GM19239 (cell line): ENCODE measurements around the gene LAMB1.

Source experiments
- DNase-seq: peaks from one replicate; pipeline ENCODE4 v3.0.0; 2011; ENCODE audit warnings: low spot score; ENCODE audit not compliant: insufficient read length
- FAIRE-seq: peaks from 2 replicates; lab custom pipeline; 2011; peaks lifted over from hg19 to GRCh38; lab: Jason Lieb, UNC

The LAMB1 gene

GRCh38 chr7:107953265-107953923 is 49.6 kb downstream of the LAMB1 start:
- no peak for FAIRE-seq
- no peak for DNase-seq

GRCh38 chr7:107951896-107952295 is 51.1 kb downstream of the LAMB1 start:
- FAIRE-seq, result no peak
- no peak for DNase-seq

DNA sequence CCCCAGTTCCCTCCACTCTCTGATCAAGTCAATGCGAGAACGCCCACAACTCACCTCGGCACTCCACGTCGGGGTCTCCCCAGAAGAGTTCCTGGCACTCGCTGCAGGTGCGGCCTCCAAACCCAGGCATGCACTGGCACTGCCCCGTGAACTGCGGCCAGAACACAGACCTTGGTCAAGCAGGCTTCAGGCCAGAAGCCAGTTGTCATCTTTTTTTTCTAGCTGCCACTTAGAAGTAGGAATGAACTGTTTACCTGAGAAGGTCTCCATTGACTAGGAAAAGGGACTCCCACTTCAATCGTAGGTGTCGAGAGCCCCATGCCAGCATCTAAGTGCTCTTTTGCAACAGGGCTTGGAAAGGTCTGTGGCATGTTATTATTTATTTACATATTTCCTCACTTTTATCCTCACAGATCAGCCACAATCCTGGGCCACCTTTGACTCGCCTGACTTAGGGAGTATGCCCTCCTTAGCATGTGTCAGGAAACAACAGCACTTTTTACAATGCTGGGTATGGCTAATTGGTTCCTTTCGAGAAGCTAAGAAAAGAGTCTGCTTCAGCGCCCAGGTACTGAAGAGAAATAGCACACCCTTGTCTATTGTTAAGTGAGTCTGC is 51.7 kb downstream of the LAMB1 start:
- FAIRE-seq (no peak), DNase-seq (no peak)

DNA sequence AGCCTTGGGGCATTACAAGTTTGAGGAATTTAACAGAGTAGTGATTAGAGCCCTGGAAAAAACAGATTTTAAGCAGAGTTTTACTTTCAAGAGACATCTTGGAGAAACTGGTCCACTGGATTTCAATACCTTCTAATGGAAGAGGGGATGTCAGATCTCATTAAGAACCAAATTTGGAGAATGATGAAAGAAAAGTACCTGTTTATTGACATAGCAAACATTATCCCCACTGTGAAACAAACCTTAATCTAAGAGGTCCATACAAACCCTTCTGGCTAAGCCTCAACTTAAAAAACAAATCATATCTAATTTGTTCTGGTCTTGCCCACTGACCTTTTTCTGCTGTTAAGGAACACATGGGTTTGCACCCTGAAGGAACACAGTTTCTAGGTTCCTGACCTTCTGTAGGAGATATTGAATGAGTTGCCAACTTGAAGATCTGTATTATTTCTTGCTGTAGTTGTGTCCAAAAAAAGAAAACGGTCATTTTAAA is 53.5 kb downstream of the LAMB1 start:
- DNase-seq (no peak), FAIRE-seq (no peak)

GRCh38 chr7:107948645-107949442 is 54.1 kb downstream of the LAMB1 start:
- FAIRE-seq, result no peak
- DNase-seq, result no peak

- no peak for DNase-seq
- FAIRE-seq, result no peak
Observed at GRCh38 chr7:107946881-107947280, 56.1 kb downstream of the LAMB1 start.

DNA sequence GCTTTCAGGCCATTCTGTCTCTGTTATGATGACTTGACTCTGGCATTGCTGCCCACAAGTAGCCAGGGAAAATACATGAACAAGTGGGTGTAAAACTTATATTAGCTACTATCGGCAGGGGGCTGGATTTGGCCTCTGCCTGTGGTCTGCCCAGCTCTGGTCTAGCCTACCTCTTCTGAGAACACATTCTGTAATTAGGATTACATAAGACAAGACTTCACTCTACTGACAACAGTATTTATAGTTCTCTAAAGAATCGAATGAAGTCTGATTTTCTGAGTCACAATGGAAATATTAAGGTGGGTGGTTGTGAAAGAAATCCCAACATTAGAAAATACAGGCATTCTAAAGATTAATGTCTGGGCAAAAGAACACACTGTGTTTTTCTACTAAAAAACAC is 56.5 kb downstream of the LAMB1 start:
- DNase-seq (no peak), FAIRE-seq (no peak)

DNA sequence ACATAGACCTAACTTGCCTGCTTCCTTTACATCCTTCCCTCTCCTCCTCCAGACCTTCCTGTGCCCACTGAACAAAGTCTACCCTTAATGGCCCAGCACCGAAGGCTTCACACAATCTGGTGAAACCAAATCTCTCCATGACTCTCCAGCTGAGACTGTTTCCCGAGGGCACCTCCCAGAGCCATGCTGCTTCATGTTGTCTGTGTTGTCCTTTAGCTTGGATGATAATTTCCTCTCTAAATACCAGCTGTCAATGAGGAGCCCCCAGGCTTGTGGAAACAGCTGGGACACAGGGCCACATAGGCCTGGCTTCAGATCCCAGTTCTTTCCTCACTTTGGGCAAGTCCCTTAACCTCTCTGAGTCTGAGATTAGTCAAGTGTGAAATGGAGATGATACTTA is 57.6 kb downstream of the LAMB1 start:
- DNase-seq, result no peak
- FAIRE-seq, result no peak

GRCh38 chr7:107944411-107945169 is 58.4 kb downstream of the LAMB1 start:
- DNase-seq (no peak), FAIRE-seq (no peak)

DNA sequence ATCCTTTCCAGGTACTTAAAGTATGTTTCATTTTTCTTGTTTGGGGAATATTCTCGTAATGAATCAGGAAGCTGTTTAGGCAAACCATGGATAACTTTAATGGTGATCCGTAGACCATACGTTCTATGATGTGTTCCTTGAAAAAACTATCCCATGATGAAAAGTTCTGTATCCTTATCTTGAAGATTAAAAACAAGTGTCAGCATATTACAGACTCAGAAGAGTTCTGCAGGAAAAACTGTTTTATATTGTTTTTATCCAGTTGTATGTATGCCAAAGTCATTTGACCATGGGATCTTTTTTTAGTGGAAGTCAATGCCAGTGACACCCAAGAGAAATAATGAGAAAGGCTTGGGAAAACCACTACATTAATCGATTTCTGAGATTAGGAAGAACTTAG is 59.9 kb downstream of the LAMB1 start:
- no peak for DNase-seq
- FAIRE-seq, result no peak

- no peak for DNase-seq
- no peak for FAIRE-seq
Observed at GRCh38 chr7:107940951-107941350, 62.0 kb downstream of the LAMB1 start.

- no peak for DNase-seq
- FAIRE-seq, result no peak
Observed at GRCh38 chr7:107939573-107940489, 63.1 kb downstream of the LAMB1 start.

DNA sequence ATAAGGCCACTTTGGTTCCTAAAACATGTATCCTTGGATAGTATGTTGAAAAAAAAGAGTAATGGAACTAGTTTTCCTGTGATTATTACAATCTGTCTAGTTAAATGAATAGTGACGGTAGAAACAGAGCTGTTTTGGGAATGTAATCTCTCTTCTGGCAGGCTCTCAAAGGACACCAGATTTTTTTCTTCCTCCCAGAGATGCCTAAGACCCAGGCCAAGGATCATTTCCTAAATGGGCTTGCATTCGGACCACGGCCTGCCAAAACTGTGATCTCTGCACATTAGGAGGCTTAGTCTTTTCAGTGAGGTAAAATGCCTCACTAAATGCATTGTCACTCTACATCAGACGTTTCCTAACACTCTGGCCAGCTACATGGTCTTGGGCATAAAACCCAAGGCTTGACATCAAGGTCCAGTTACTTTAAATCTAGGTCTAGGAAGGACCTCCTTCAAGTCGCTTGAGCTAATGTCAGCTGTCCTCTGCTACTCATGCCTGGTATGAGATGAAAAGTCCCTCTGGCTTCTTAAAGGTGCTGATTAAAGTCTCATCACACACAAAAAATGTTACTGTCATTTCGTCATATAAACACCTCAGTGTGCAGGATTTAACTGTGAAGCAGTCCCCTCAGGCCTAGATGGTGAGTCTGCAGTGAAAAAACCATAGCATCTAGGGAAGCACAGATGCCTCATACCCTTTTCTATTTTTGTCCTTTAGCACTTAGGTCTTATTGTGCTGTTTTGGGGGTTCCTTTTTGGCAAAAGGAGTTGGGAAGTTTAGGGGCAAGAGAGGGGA is 64.3 kb downstream of the LAMB1 start:
- no peak for FAIRE-seq
- DNase-seq, result no peak

GRCh38 chr7:107937531-107937930 is 65.4 kb downstream of the LAMB1 start:
- FAIRE-seq, result no peak

DNA sequence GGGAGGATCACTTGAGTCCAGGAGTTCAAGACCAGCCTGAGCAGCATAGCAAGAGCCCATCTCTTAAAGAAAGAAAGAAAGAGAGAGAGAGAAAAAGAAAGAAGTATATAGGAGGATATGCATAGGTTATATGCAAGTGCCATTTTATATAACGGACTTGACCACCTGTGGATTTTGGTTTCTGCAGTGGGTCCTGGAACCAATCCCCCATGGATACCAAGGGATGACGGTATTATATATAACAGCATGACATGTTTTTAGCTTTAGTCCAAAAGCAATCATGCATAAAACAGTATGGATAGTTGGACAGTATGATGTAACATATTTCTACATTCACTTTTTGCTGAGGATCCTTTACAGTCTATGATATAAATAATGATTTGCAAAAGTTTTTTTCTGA is 66.6 kb downstream of the LAMB1 start:
- FAIRE-seq (no peak), DNase-seq (no peak)

More at GRCh38 chr7:107937531-107937930, 65.4 kb downstream of the LAMB1 start:
- no peak for DNase-seq

DNA sequence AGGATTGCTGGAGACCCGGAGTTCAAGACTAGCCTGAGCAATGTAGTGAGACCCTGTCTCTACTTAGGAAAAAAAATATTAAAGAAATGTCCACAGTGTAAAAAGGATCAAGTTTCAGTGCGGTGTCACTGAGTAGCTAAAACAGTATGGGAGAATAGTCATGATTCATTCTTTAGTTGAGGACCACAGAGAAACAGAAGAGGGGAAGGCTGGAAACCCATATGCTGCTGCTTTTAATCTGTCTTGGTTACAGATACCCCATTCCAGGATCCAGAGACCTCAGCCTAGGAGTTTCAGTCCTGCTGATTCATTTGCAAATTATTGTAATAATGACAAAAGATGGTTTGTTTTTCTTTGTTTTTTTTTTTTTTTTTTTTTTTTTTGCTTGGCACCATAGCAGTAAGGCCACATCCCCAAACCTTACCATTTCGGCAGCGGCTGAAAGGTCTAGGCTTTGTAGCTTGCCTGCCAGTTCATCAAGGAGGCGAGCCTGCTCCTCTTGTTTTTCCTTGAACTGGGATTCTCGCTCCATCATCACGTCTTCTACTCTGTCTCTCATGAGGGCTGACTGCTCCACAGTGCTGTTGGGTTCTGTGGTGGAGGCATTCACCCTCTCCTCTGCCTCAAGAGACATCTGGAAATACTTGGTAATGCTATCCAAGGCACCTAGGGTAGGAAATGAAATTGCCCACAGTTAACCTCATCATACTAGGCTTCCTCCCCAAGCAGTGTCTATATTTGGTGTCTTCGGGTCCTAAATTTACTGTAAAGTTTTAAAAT is 67.8 kb downstream of the LAMB1 start:
- FAIRE-seq, result no peak

GRCh38 chr7:107933386-107934013 is 69.5 kb downstream of the LAMB1 start:
- DNase-seq (no peak), FAIRE-seq (no peak)

More for the DNA sequence above, 67.8 kb downstream of the LAMB1 start:
- DNase-seq, result no peak
